Choroid plexus epithelial cell (primary cell): ENCODE data around the gene NEUROG1.

Experiments used
- DNase-seq: peaks from one replicate; pipeline ENCODE4 v3.0.0-alpha.2; 2010; ENCODE audit warnings: low read depth
- H3K4me3 ChIP-seq: 2 replicates; pipeline ENCODE4 v1.5.1; 2011; ENCODE audit warnings: low read depth, mild to moderate bottlenecking, control low read depth, low read length, moderate library complexity
- TF ChIP-seq, protein P1 (sequence below): conservative IDR thresholded peaks from 2 replicates; pipeline ENCODE4 v1.5.1; 2011; ENCODE audit warnings: low read depth, mild to moderate bottlenecking, control low read depth, inconsistent platforms, low read length, moderate library complexity

Gene NEUROG1

GRCh38 chr5:135564331-135564730, 28.6 kb upstream of the NEUROG1 start:
- no peak for DNase-seq
- no peak overlapping the region for H3K4me3 ChIP-seq
- TF ChIP-seq, protein P1, sequence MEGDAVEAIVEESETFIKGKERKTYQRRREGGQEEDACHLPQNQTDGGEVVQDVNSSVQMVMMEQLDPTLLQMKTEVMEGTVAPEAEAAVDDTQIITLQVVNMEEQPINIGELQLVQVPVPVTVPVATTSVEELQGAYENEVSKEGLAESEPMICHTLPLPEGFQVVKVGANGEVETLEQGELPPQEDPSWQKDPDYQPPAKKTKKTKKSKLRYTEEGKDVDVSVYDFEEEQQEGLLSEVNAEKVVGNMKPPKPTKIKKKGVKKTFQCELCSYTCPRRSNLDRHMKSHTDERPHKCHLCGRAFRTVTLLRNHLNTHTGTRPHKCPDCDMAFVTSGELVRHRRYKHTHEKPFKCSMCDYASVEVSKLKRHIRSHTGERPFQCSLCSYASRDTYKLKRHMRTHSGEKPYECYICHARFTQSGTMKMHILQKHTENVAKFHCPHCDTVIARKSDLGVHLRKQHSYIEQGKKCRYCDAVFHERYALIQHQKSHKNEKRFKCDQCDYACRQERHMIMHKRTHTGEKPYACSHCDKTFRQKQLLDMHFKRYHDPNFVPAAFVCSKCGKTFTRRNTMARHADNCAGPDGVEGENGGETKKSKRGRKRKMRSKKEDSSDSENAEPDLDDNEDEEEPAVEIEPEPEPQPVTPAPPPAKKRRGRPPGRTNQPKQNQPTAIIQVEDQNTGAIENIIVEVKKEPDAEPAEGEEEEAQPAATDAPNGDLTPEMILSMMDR: no peak

- DNase-seq: no peak
- TF ChIP-seq, protein P1: no peak
- H3K4me3 ChIP-seq: no peak overlapping the region
Measured at GRCh38 chr5:135561266-135561665, 25.5 kb upstream of the NEUROG1 start.

DNA sequence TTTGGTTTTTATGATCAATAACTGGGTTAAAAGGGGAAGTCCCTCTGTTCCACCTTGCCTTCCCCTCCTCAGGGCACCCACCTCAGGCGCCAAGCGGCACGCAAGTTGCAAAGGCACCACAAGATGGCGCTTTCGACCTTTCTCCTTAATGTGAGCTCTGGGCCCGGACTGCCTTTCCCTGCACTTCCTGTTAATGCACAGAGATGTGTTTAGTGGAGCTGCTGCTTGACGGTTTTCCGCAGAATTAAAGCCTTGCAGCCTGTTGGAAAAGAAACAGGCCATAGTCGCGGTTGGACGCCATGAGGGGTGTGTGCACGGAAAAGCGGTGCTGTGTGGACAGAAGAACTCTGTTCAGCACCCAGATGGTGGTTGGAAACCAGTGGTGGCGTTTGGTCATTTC, 25.1 kb upstream of the NEUROG1 start:
- no peak overlapping the region for H3K4me3 ChIP-seq
- TF ChIP-seq, protein P1: peak; percentile 96
- DNase-seq: peak; percentile 86

DNA sequence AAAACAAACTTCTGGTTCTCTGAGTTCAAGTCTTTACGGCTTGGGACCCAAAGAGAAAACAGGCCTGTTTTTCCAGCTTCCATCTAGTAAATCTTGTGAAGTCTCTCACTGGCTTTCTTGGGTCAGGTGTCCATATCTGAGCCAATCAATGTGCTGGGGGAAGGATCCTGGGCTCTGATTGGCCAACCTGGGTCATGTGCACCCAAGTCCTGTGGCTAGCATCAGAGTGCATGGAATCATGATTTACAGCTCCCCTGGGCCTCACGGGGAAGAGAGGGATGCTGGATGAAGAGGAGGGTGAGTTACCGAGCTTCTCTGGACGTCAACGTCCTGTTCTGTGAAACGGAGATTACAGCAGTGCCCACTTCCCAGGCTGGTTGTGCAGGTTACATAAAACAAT, 23.6 kb upstream of the NEUROG1 start:
- H3K4me3 ChIP-seq: no peak overlapping the region
- DNase-seq: peak; percentile 31
- TF ChIP-seq, protein P1: no peak

GRCh38 chr5:135557076-135557838, 21.5 kb upstream of the NEUROG1 start:
- TF ChIP-seq, protein P1: no peak
- DNase-seq: no peak
- no peak overlapping the region for H3K4me3 ChIP-seq

DNA sequence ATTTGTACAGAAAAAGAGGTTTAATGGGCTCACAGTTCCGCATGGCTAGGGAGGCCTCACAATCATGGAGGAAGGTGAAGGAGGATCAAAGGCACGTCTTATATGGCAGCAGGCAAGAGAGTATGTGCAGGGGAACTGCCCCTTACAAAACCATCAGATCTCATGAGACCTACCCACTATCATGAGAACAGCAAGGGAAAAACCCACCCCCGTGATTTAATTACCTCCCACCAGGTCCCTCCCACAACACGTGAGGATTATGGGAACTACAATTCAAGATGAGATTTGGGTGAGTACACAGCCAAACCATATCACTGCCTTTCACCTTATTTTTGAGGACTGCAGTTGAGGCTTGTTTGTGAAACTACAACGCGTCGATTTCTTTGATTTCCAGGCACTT, 20.9 kb upstream of the NEUROG1 start:
- H3K4me3 ChIP-seq: no peak overlapping the region
- TF ChIP-seq, protein P1: no peak
- no peak for DNase-seq

DNA sequence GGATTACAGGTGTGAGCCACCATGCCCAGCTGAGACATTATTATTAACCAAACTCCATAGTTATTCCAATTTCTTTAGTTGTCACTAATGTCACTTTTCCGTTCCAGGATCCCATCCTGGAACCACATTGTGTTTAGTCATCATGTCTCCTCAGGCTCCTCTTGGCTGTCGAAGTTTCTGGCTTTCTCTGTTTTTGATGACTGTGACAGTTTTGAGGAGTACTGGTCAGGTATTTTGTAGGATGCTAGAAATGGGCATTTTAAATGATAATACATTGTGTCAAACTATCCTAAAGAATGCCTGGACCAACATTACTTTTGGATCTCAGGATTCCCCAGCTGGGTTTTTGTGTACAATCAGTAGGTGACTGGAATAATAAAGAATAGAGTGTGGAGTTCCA, 19.8 kb upstream of the NEUROG1 start:
- TF ChIP-seq, protein P1: no peak
- H3K4me3 ChIP-seq: no peak overlapping the region
- no peak for DNase-seq
